Lung (tissue), 16 donors: ENCODE results near the gene ERCC6L2. TPM values are rescaled to one million over a fixed set of nuclear protein-coding genes. Genes with fewer than 3 reads are reported as not detected.

Source experiments
- ATAC-seq: fragments of 200-7000 bp; cut with Tn5 transposase; one replicate; pipeline ENCODE4 v1.9.1; 2020; ENCODE audit warnings: moderate number of reproducible peaks; ENCODE audit not compliant: insufficient read depth, low FRiP score
- DNase-seq, 3 donors: peaks; one replicate each; pipeline ENCODE4 v3.0.0-alpha.2; 2013 to 2017
- H3K27ac ChIP-seq, 2 donors: one replicate each; pipeline ENCODE4 v1.5.1; 2013; ENCODE audit warnings: mild to moderate bottlenecking in 2 of 2, moderate library complexity in 2 of 2, control low read depth in 1 of 2, inconsistent platforms in 1 of 2, low read depth in 1 of 2, low read length in 1 of 2
- H3K27me3 ChIP-seq, 3 donors: one replicate each; pipeline ENCODE4 v1.5.1; 2013; ENCODE audit warnings: low read length in 2 of 3; ENCODE audit not compliant: control insufficient read depth in 3 of 3, insufficient read depth in 3 of 3
- H3K36me3 ChIP-seq, 4 donors: one replicate each; pipeline ENCODE4 v1.5.1; 2013; ENCODE audit warnings: low read length in 4 of 4, mild to moderate bottlenecking in 1 of 4, moderate library complexity in 1 of 4; ENCODE audit not compliant: control insufficient read depth in 4 of 4, insufficient read depth in 4 of 4
- H3K4me1 ChIP-seq, 5 donors: one replicate each; pipeline ENCODE4 v1.5.1; 2013; ENCODE audit warnings: low read length in 5 of 5, mild to moderate bottlenecking in 2 of 5, moderate library complexity in 1 of 5; ENCODE audit not compliant: control insufficient read depth in 5 of 5, insufficient read depth in 5 of 5
- H3K4me3 ChIP-seq: one replicate; pipeline ENCODE4 v1.5.1; 2013; ENCODE audit warnings: mild to moderate bottlenecking, control low read depth, moderate library complexity
- H3K9ac ChIP-seq, 2 donors: one replicate each; pipeline ENCODE4 v1.5.1; 2013; ENCODE audit warnings: low read length in 2 of 2, control low read depth in 1 of 2; ENCODE audit not compliant: insufficient read depth in 1 of 2
- H3K9me3 ChIP-seq, 4 donors: one replicate each; pipeline ENCODE4 v1.5.1; 2013; ENCODE audit warnings: low read length in 3 of 4, mild to moderate bottlenecking in 1 of 4, moderate library complexity in 1 of 4; ENCODE audit not compliant: control insufficient read depth in 4 of 4, insufficient read depth in 3 of 4
- CTCF ChIP-seq: IDR thresholded peaks from 2 replicates; pipeline ENCODE4 v1.5.1; 2012; ENCODE audit warnings: mild to moderate bottlenecking; ENCODE audit errors: control extremely low read depth, extremely low read depth
- WGBS, 2 donors: extraction: QIAGEN DNeasy Blood & Tissue Kit; methylation state at CpG; one replicate each; pipeline ENCODE4 v1.1.7; 2013; 5-methylcytosine and 5-hydroxymethylcytosine counted together
- long read RNA-seq, 5 donors: transcript quantifications; one replicate each; lab custom pipeline, GENCODE V29; 2026
- polyA plus RNA-seq, 2 donors: library from polyadenylated mRNA; stranded (reverse); fragments of 200-250 nt; gene quantifications; one replicate each; pipeline ENCODE4 v1.2.1, GENCODE V29; 2013
- total RNA-seq, 2 donors: library from RNA; depleted of rRNA in 1 of 2; stranded (reverse); fragments of >200 nt in 1 of 2; gene quantifications; one replicate each; pipeline ENCODE4 v1.2.1, GENCODE V29; 2014 to 2021
- donor health status: control.
- donor health status: control.
- donor health status: Bipolar disorder and iron deficiency.
- donor health status: healthy.
- donor health status: DM: yes; HTN: yes; CAD: no.

The ERCC6L2 gene, protein sequence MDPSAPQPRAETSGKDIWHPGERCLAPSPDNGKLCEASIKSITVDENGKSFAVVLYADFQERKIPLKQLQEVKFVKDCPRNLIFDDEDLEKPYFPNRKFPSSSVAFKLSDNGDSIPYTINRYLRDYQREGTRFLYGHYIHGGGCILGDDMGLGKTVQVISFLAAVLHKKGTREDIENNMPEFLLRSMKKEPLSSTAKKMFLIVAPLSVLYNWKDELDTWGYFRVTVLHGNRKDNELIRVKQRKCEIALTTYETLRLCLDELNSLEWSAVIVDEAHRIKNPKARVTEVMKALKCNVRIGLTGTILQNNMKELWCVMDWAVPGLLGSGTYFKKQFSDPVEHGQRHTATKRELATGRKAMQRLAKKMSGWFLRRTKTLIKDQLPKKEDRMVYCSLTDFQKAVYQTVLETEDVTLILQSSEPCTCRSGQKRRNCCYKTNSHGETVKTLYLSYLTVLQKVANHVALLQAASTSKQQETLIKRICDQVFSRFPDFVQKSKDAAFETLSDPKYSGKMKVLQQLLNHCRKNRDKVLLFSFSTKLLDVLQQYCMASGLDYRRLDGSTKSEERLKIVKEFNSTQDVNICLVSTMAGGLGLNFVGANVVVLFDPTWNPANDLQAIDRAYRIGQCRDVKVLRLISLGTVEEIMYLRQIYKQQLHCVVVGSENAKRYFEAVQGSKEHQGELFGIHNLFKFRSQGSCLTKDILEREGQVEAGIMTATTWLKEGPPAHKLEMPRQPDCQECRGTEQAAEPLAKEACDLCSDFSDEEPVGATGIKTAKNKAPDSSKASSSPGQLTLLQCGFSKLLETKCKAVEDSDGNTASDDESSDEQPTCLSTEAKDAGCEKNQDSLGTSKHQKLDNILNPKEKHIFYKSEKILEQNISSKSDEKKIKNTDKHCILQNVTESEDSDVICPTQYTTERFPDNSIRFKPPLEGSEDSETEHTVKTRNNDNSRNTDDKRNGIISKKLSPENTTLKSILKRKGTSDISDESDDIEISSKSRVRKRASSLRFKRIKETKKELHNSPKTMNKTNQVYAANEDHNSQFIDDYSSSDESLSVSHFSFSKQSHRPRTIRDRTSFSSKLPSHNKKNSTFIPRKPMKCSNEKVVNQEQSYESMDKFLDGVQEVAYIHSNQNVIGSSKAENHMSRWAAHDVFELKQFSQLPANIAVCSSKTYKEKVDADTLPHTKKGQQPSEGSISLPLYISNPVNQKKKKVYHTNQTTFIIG (N-terminal part only)
- 100 to 1,000 TPM in 1 of 2 donors, 10 to 100 TPM in 1; 37.4 to 125 TPM for total RNA-seq
- polyA plus RNA-seq, result 10 to 100 TPM in 1 of 2 donors, 1 to 10 TPM in 1; 4.3 to 11.7 TPM
- long read RNA-seq, donor 1, partial matches to known transcripts, result 5 of 6 reads
- long read RNA-seq, donor 1, other reads (novel, unspliced or antisense), result 0 of 6 reads
- long read RNA-seq, donor 2, partial matches to known transcripts, result 6 of 6 reads
- long read RNA-seq, donor 2, other reads (novel, unspliced or antisense), result 0 of 6 reads
- long read RNA-seq, donor 3, result 0 reads
- long read RNA-seq, donor 4, result 0 reads
- long read RNA-seq, donor 5, full-length matches to known transcripts, result 4 of 4 reads
- long read RNA-seq, donor 5, partial matches to known transcripts, result 0 of 4 reads
- long read RNA-seq, donor 5, other reads (novel, unspliced or antisense), result 0 of 4 reads

DNA sequence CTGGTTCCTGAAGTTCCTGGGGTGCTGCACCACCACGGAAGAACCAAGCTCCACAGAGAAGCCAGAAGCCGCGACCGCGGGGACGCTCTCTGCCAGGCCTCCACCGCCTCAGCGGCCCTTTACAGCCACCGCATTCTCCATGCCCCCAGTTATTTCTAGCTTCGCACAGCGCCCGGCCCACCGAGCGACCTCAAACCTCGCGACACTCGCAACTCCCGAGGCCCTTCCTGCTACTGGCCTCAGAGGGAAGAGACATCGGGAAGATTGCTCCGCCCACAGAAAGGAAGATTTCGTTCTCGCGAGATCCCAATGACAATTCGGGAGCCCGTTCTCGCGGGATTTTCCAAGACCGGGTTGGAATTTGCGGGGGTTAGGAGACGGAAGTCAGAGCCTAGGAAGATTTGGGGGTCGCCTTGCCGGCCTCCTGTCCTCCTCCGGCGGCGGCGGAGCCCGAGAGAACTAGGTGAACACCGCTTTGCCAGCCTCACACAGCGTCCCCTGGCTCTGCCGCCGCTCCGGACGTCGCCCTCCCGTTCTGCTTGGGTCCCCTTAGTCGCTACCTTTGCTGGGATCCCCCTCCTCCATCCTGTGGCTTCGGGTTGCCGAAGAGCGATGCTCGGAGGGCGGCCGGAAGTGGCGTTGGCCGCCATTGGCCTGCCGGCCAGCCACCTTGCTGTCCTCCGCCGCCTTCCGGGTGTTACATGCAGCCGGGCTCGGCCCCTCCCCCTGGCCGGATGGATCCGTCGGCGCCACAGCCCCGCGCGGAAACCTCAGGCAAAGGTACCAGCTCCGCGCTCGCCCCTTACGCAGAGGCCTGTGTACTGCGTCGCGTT is at the start of gene ERCC6L2:
Gene ERCC6L2, plus strand, starts transcription at position 387 of the 833 bp plus-strand sequence. Its CDS starts 348 bp downstream, at position 735.
- WGBS, 2 donors, result 0% methylated on average over 70 to 74 of the region's 74 CpGs

GRCh38 chr9:95826183-95826838 is 49.2 kb upstream of the ERCC6L2 start:
- H3K4me3 ChIP-seq, result no peak overlapping the region
- H3K36me3 ChIP-seq, result no peaks in the 10 kb centered on the region
- TF ChIP-seq CTCF, result no peak
- no peak overlapping the region for H3K27ac ChIP-seq
- 75 to 78% methylated on average over 8 of the region's 8 CpGs for WGBS, 2 donors
- H3K4me1 ChIP-seq, result peaks cover 0 to 10% (median 0%) of the 10 kb centered on the region in 5 donors
- DNase-seq, result no peak
- no peaks in the 10 kb centered on the region for H3K9me3 ChIP-seq
- no peak for ATAC-seq
- H3K27me3 ChIP-seq, result no peaks in the 10 kb centered on the region
- no peak overlapping the region for H3K9ac ChIP-seq

More for the DNA sequence above, at the start of gene ERCC6L2:
- no peak for TF ChIP-seq CTCF
- Histone ChIP-seq H3K9me3 (peaks cover 0 to 2% (median 0%) of the 10 kb centered on the region in 4 donors), H3K4me3 (peak within 1 kb of the TSS; percentile 91), H3K27ac (peak within 1 kb of the TSS in 1 of 2 donors; percentile 99), H3K4me1 (peaks cover 1 to 24% (median 12%) of the 10 kb centered on the region in 5 donors), H3K9ac (peak within 1 kb of the TSS in 1 of 2 donors; percentile 93), H3K36me3 (peaks cover 0 to 16% (median 7%) of the 10 kb centered on the region in 4 donors), H3K27me3 (no peaks in the 10 kb centered on the region)
- DNase-seq (peak; percentile 99 to 100 (median 100)), ATAC-seq (peak; percentile 98)
